GM12878 (cell line): Measurements from ENCODE around the gene KRTAP10-1. TPM values are rescaled to one million over a fixed set of nuclear protein-coding genes. Genes with fewer than 3 reads are reported as not detected.
A peak's percentile ranks its signal among the peaks of the same experiment; 100 is the strongest.

Experiments used
- ATAC-seq: fragments of 200-7000 bp; cut with Tn5 transposase; 3 replicates; pipeline ENCODE4 v1.9.1; 2020; ENCODE audit warnings: mild to moderate bottlenecking, moderate library complexity
- BruUV-seq: library from RNA; stranded (reverse); fragments of 400-500 nt; replicated peaks from 2 replicates; lab custom pipeline; 2021; lab: Mats Ljungman, UMichigan
- CTCF ChIA-PET: fragments of 300-600 bp; sonication (Branson Sonifier 250); formaldehyde crosslinking; extraction: SDS; loops from one replicate; lab custom pipeline; 2021; ENCODE audit warnings: inconsistent platforms; lab: Yijun Ruan, JAX
- POLR2A ChIA-PET: fragments of 350-600 bp; formaldehyde crosslinking; extraction: SDS; loops from one replicate; lab custom pipeline; 2021; ENCODE audit warnings: inconsistent platforms; lab: Charles Lee
- RAD21 ChIA-PET: fragments of 300-600 bp; sonication (Branson Sonifier 250); formaldehyde crosslinking; loops from one replicate; lab custom pipeline; 2023; ENCODE audit warnings: antibody characterized with exemption; ENCODE audit not compliant: unreplicated experiment; lab: Charles Lee
- SMC1A ChIA-PET: fragments of 300-600 bp; sonication (Branson Sonifier 250); formaldehyde crosslinking; loops from one replicate; lab custom pipeline; 2023; ENCODE audit not compliant: unreplicated experiment, uncharacterized antibody; lab: Charles Lee
- DNase-seq: peaks from one replicate; pipeline ENCODE4 v3.0.0-alpha.2; 2011; ENCODE audit warnings: low read depth, low spot score
- FAIRE-seq: peaks from 3 replicates; lab custom pipeline; 2011; peaks lifted over from hg19 to GRCh38; lab: Jason Lieb, UNC
- H2AFZ ChIP-seq: 2 replicates; pipeline ENCODE4 v1.6.0; 2011; ENCODE audit warnings: low read depth, low read length, control low read depth; ENCODE audit not compliant: control insufficient read depth
- H3K27ac ChIP-seq: 2 replicates; pipeline ENCODE4 v1.5.1; 2011; ENCODE audit warnings: control low read depth; ENCODE audit not compliant: control insufficient read depth, insufficient read depth
- H3K27me3 ChIP-seq, 2 experiments: replicated peaks in 1 of 2; 2 replicates each; pipeline versions ENCODE4 v1.6.0 to v1.6.1; 2011; ENCODE audit warnings: low read length in 1 of 2; ENCODE audit not compliant: control insufficient read depth in 2 of 2, insufficient read depth in 2 of 2
- H3K36me3 ChIP-seq, 2 experiments: 2 replicates each; pipeline ENCODE4 v1.5.1; 2011; ENCODE audit warnings: low read length in 1 of 2; ENCODE audit not compliant: control insufficient read depth in 2 of 2, insufficient read depth in 2 of 2
- H3K4me1 ChIP-seq: 2 replicates; pipeline ENCODE4 v1.6.1; 2011; ENCODE audit warnings: mild to moderate bottlenecking, low read length, moderate library complexity, mixed read lengths; ENCODE audit not compliant: control insufficient read depth, insufficient read depth
- H3K4me2 ChIP-seq: 2 replicates; pipeline ENCODE4 v1.6.0; 2011; ENCODE audit warnings: control low read depth; ENCODE audit not compliant: control insufficient read depth, insufficient read depth
- H3K4me3 ChIP-seq: fragments of 200-600 bp; sonication (generic); 2 replicates; pipeline ENCODE4 v1.5.1; 2016
- H3K79me2 ChIP-seq: 2 replicates; pipeline ENCODE4 v1.6.0; 2011; ENCODE audit warnings: low read length; ENCODE audit not compliant: control insufficient read depth, insufficient read depth
- H3K9ac ChIP-seq: 2 replicates; pipeline ENCODE4 v1.8.0; 2011; ENCODE audit warnings: low read length, control low read depth, mixed read lengths; ENCODE audit not compliant: control insufficient read depth, insufficient read depth
- H3K9me3 ChIP-seq: replicated peaks from 3 replicates; pipeline ENCODE4 v1.5.1; 2011; ENCODE audit warnings: mild to moderate bottlenecking, low read length; ENCODE audit not compliant: control insufficient read depth, insufficient read depth
- H4K20me1 ChIP-seq: 2 replicates; pipeline ENCODE4 v1.6.0; 2011; ENCODE audit not compliant: control insufficient read depth, insufficient read depth
- DPF2 ChIP-seq: fragments of 450-650 bp; IDR thresholded peaks from 2 replicates; pipeline ENCODE4 v1.6.1; 2017; ENCODE audit warnings: mild to moderate bottlenecking
- TAF1 ChIP-seq: IDR thresholded peaks from 2 replicates; pipeline ENCODE4 v1.6.1; 2011; ENCODE audit warnings: mild to moderate bottlenecking, low read depth, low read length, borderline replicate concordance
- TCF12 ChIP-seq: IDR thresholded peaks from 2 replicates; pipeline ENCODE4 v1.6.1; 2011; ENCODE audit warnings: low read depth, mild to moderate bottlenecking, low read length
- WGBS: methylation state at CpG from one replicate; pipeline ENCODE4 v1.1.6; 2016; ENCODE audit warnings: low lambda C conversion rate; ENCODE audit not compliant: insufficient replicate concordance, insufficient coverage; ENCODE audit errors: missing lambda C conversion rate; 5-methylcytosine and 5-hydroxymethylcytosine counted together
- in situ Hi-C: fragments of 300-500 bp; cut with MboI; formaldehyde crosslinking; loops from 9 replicates; pipeline ENCODE4 v1.14.3; 2018; ENCODE audit warnings: mixed read lengths
- intact Hi-C: fragments of 100-400 bp; cut with micrococcal nuclease; formaldehyde crosslinking; loops from one replicate; pipeline ENCODE4 v1.14.2; 2022; ENCODE audit not compliant: unreplicated experiment
- polyA plus RNA-seq, 11 experiments: library from polyadenylated mRNA; depleted of rRNA in 4 of 11; unstranded in 6 of 11; stranded (reverse) in 5 of 11; fragments of >200 nt; fragmentation: Nextera tagmentation in 4 of 11; fragmentation: Illumina TruSeq in 1 of 11; extraction: Ambion mirVana in 4 of 11; extraction: Trizol in 1 of 11; gene quantifications; 1 replicate in 1 of 11; 2 replicates in 10 of 11; pipeline versions ENCODE4 v1.2.1 to v1.2.3, GENCODE V29; 2011 to 2016; ENCODE audit warnings: inconsistent platforms in 2 of 11, missing spikeins in 2 of 11, low read depth in 1 of 11
- total RNA-seq, 4 experiments: library from RNA; depleted of rRNA in 3 of 4; stranded (reverse); fragments of >200 nt in 3 of 4; fragmentation: Illumina TruSeq in 1 of 4; extraction: Trizol in 1 of 4; gene quantifications; 2 replicates each; pipeline versions ENCODE4 v1.2.1 to v1.2.3, GENCODE V29; 2013 to 2021
- TF ChIP-seq, protein P1 (sequence below), 3 experiments: IDR thresholded peaks in 2 of 3; conservative IDR thresholded peaks in 1 of 3; 2 replicates each; pipeline ENCODE4 v1.5.1; 2011; ENCODE audit warnings: low read depth in 3 of 3, low read length in 3 of 3, mild to moderate bottlenecking in 3 of 3, control low read depth in 2 of 3, moderate library complexity in 2 of 3, inconsistent platforms in 1 of 3, mixed read lengths in 1 of 3; ENCODE audit not compliant: control insufficient read depth in 2 of 3, insufficient read depth in 1 of 3; ENCODE audit errors: extremely low read depth in 1 of 3
- TF ChIP-seq, protein P2 (sequence below): IDR thresholded peaks from 2 replicates; pipeline ENCODE4 v1.6.1; 2011; ENCODE audit warnings: borderline replicate concordance, low read depth, mild to moderate bottlenecking, moderate library complexity, mixed read lengths, low read length; ENCODE audit not compliant: insufficient read depth; ENCODE audit errors: extremely low read length

KRTAP10-1 gene
- total and polyA plus RNA-seq, 10 of the 15 experiments (the other 5 are each of a cell fraction or from before 2014, with no cell fraction given) = not detected

DNA sequence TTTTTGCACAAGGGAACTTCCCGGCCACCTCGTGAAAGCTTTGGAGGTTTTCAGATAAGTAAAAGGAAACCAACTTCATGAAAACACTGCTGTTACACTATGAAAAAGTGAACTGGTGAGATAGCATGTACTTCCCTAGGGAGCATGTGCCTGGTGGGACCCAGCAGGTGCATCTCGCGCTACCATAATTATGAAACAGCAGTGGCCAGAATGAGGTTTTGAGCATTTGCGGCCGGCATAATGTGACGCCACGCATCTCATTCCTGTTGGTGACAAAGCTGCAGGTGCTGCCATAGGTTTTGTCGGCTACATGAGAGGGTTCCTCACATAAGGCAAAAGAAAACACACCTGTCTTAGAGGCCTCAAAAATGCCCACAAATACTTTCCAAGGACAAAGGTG is 16.9 kb upstream of the KRTAP10-1 start:
- no peaks in the 10 kb centered on the region; a peak in 1 of 4 replicates for H3K27me3 ChIP-seq
- intact Hi-C loops (no loop called here), in situ Hi-C loops (no loop called here)
- H3K4me2 ChIP-seq = no peak overlapping the region
- no peak for DNase-seq
- BruUV-seq = no TSS peak
- no peak for FAIRE-seq
- WGBS = 2% methylated on average over 9 of the region's 9 CpGs
- no peaks in the 10 kb centered on the region for H3K36me3 ChIP-seq
- TF ChIP-seq, protein P1, sequence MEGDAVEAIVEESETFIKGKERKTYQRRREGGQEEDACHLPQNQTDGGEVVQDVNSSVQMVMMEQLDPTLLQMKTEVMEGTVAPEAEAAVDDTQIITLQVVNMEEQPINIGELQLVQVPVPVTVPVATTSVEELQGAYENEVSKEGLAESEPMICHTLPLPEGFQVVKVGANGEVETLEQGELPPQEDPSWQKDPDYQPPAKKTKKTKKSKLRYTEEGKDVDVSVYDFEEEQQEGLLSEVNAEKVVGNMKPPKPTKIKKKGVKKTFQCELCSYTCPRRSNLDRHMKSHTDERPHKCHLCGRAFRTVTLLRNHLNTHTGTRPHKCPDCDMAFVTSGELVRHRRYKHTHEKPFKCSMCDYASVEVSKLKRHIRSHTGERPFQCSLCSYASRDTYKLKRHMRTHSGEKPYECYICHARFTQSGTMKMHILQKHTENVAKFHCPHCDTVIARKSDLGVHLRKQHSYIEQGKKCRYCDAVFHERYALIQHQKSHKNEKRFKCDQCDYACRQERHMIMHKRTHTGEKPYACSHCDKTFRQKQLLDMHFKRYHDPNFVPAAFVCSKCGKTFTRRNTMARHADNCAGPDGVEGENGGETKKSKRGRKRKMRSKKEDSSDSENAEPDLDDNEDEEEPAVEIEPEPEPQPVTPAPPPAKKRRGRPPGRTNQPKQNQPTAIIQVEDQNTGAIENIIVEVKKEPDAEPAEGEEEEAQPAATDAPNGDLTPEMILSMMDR (IDR thresholded peaks at IDR 0.05 in 2 of 3, conservative IDR thresholded peaks at IDR 0.05 in 1 of 3; ENCODE audit: control insufficient read depth in 2 of 3, extremely low read depth in 1 of 3, insufficient read depth in 1 of 3, low read depth in 3 of 3, low read length in 3 of 3) = no peak
- TF ChIP-seq TCF12 (peak; percentile 79; the same call in 1 of the 2 replicates), DPF2 (no peak), TAF1 (no peak)
- TF ChIP-seq, protein P2, sequence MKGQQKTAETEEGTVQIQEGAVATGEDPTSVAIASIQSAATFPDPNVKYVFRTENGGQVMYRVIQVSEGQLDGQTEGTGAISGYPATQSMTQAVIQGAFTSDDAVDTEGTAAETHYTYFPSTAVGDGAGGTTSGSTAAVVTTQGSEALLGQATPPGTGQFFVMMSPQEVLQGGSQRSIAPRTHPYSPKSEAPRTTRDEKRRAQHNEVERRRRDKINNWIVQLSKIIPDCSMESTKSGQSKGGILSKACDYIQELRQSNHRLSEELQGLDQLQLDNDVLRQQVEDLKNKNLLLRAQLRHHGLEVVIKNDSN = no peak
- SMC1A ChIA-PET = no interaction called here
- CTCF ChIA-PET = no interaction called here
- POLR2A ChIA-PET = no interaction called here
- H3K4me1 ChIP-seq = no peaks in the 10 kb centered on the region
- RAD21 ChIA-PET = no interaction called here
- no peak overlapping the region for H3K4me3 ChIP-seq
- no peaks in the 10 kb centered on the region; the same call in 2 of the 3 replicates for H3K9me3 ChIP-seq
- peak; percentile 42; the same call in 2 of the 3 replicates for ATAC-seq
- H3K27ac ChIP-seq = no peak overlapping the region
- H3K9ac ChIP-seq = no peak overlapping the region
- no peaks in the 10 kb centered on the region for H4K20me1 ChIP-seq
- H2AFZ ChIP-seq = no peak overlapping the region
- no peaks in the 10 kb centered on the region for H3K79me2 ChIP-seq
